ENCODE data around the gene PCDHGA4. TPM values are rescaled to one million over a fixed set of nuclear protein-coding genes. Genes with fewer than 3 reads are reported as not detected.

PCDHGA4 gene
- polyA plus RNA-seq, 3 donors: 0.03 TPM; not detected in 2

DNA sequence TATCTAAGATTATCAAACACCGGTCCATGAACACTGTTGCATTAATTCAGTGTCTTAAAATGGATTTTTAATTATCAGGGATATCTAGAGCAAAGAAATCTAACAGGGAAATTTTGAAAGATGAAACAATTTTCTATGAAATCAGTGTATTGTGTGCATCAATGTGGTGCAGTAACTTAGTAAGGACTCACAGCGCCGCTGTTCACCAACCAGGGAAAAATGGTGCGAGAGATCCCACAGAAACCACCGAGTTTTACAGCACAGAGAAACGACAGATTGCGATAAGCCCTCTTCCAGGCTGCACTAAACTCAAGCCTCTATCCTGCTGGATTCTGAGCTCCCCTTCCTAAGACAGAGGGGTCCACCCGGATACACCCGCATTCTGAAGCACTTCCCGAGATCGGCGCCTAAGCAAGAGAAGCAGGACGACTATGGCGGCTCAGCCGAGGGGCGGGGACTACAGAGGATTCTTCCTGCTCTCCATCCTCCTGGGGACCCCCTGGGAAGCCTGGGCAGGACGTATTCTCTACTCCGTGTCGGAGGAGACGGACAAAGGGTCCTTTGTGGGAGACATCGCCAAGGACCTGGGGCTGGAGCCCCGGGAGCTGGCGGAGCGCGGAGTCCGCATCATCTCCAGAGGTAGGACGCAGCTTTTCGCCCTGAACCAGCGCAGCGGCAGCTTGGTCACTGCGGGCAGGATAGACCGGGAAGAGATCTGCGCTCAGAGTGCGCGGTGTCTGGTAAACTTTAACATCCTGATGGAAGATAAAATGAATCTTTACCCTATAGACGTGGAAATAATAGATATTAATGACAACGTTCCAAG is 27.9 kb downstream of the PCDHGA4 start, which contains the start of gene PCDHGA7:
Gene PCDHGA7 (plus strand): TSS at position 274 of the 826 bp plus-strand sequence. CDS start 158 bp downstream, at position 432.
- peaks cover 0 to 5% of the 10 kb centered on the region in 2 donors for H3K36me3 Mint-ChIP-seq
- Histone ChIP-seq H3K27me3 (ENCODE audit: control insufficient read depth in 2 of 2, insufficient read depth in 2 of 2, low read length in 2 of 2) (peaks cover 34 to 80% of the 10 kb centered on the region in 2 donors), H2AFZ (ENCODE audit: insufficient read depth, low read depth, low read length, poor library complexity, severe bottlenecking) (no peak within 1 kb of the TSS), H3K4me1 (ENCODE audit: control insufficient read depth in 1 of 2, insufficient read depth in 2 of 2, low read length in 2 of 2) (no peaks in the 10 kb centered on the region), H3K27ac (ENCODE audit: low read depth in 1 of 2, low read length in 2 of 2) (no peak within 1 kb of the TSS), H3K36me3 (replicated peaks in 1 of 2; ENCODE audit: control insufficient read depth in 1 of 2, insufficient read depth in 2 of 2, low read length in 2 of 2) (no peaks in the 10 kb centered on the region), H3K9me3 (replicated peaks in 1 of 2; ENCODE audit: control insufficient read depth in 1 of 2, insufficient read depth in 1 of 2, low read length in 2 of 2) (peaks cover 27 to 52% of the 10 kb centered on the region in 2 donors), H3K4me3 (replicated peaks in 1 of 3; ENCODE audit: low read depth in 2 of 3, low read length in 3 of 3) (peak within 1 kb of the TSS in 1 of 3 experiments; percentile 48), H3K9ac (ENCODE audit: insufficient read depth, low read length, poor library complexity, severe bottlenecking) (no peak within 1 kb of the TSS), H3K79me2 (ENCODE audit: insufficient read depth, low read length) (no peaks in the 10 kb centered on the region), H4K20me1 (ENCODE audit: insufficient read depth, low read length) (no peaks in the 10 kb centered on the region), H3K4me2 (replicated peaks; ENCODE audit: extremely low read depth, low read length, poor library complexity, severe bottlenecking) (peak within 1 kb of the TSS; percentile 42)
- H3K27me3 Mint-ChIP-seq (ENCODE audit: low read depth in 3 of 3): peaks cover 39 to 64% (median 52%) of the 10 kb centered on the region in 3 donors
- H3K4me1 Mint-ChIP-seq: peaks cover 4% of the 10 kb centered on the region
- no peak within 1 kb of the TSS for H3K27ac Mint-ChIP-seq
- intact Hi-C loops (cut with micrococcal nuclease): no loop called here
- peaks cover 24 to 58% (median 50%) of the 10 kb centered on the region in 7 donors for H3K9me3 Mint-ChIP-seq
- DNase-seq: no peak
- H3K4me3 Mint-ChIP-seq: peak within 1 kb of the TSS; percentile 64 to 65
- WGBS (ENCODE audit: insufficient coverage): 12% methylated on average over 27 of the region's 37 CpGs
- no peak for TF ChIP-seq CTCF (IDR thresholded peaks at IDR 0.05)

- H3K4me3 ChIP-seq (replicated peaks in 1 of 3; ENCODE audit: low read depth in 2 of 3, low read length in 3 of 3): peak overlapping the region in 1 of 3 experiments; percentile 48
- no peaks in the 10 kb centered on the region for H3K36me3 ChIP-seq (replicated peaks in 1 of 2; ENCODE audit: control insufficient read depth in 1 of 2, insufficient read depth in 2 of 2, low read length in 2 of 2)
- no peak overlapping the region for H3K27ac ChIP-seq (ENCODE audit: low read depth in 1 of 2, low read length in 2 of 2)
- H3K9ac ChIP-seq (ENCODE audit: insufficient read depth, low read length, poor library complexity, severe bottlenecking): no peak overlapping the region
- H3K36me3 Mint-ChIP-seq: peaks cover 0 to 6% of the 10 kb centered on the region in 2 donors
- H3K79me2 ChIP-seq (ENCODE audit: insufficient read depth, low read length): no peaks in the 10 kb centered on the region
- H3K27ac Mint-ChIP-seq: no peak overlapping the region
- intact Hi-C loops (cut with micrococcal nuclease): no loop called here
- H3K4me3 Mint-ChIP-seq: peak overlapping the region; percentile 64 to 65
- H3K4me2 ChIP-seq (replicated peaks; ENCODE audit: extremely low read depth, low read length, poor library complexity, severe bottlenecking): no peak overlapping the region
- TF ChIP-seq CTCF (IDR thresholded peaks at IDR 0.05): no peak
- no peaks in the 10 kb centered on the region for H3K4me1 ChIP-seq (ENCODE audit: control insufficient read depth in 1 of 2, insufficient read depth in 2 of 2, low read length in 2 of 2)
- H3K4me1 Mint-ChIP-seq: peaks cover 5% of the 10 kb centered on the region
- H3K9me3 Mint-ChIP-seq: peaks cover 25 to 58% (median 50%) of the 10 kb centered on the region in 7 donors
- H2AFZ ChIP-seq (ENCODE audit: insufficient read depth, low read depth, low read length, poor library complexity, severe bottlenecking): no peak overlapping the region
- H4K20me1 ChIP-seq (ENCODE audit: insufficient read depth, low read length): no peaks in the 10 kb centered on the region
- WGBS (ENCODE audit: insufficient coverage): 31% methylated on average over 10 of the region's 21 CpGs
- peaks cover 39 to 65% (median 56%) of the 10 kb centered on the region in 3 donors for H3K27me3 Mint-ChIP-seq (ENCODE audit: low read depth in 3 of 3)
- H3K27me3 ChIP-seq (ENCODE audit: control insufficient read depth in 2 of 2, insufficient read depth in 2 of 2, low read length in 2 of 2): peaks cover 36 to 80% of the 10 kb centered on the region in 2 donors
- DNase-seq: no peak
- H3K9me3 ChIP-seq (replicated peaks in 1 of 2; ENCODE audit: control insufficient read depth in 1 of 2, insufficient read depth in 1 of 2, low read length in 2 of 2): peaks cover 30 to 56% of the 10 kb centered on the region in 2 donors
Observed at GRCh38 chr5:141383345-141383744, 28.5 kb downstream of the PCDHGA4 start.
